ENCODE measurements around the gene ALDOC. TPM values are rescaled to one million over a fixed set of nuclear protein-coding genes. Genes with fewer than 3 reads are reported as not detected.

Gene ALDOC
- 100 to 1,000 TPM; 196 to 416 (median 291) TPM for total RNA-seq
- 100 to 1,000 TPM; 122 to 156 TPM for polyA plus RNA-seq
- long read RNA-seq, donor 1, transcript ALDOC-203 (10 exons, 1,722 nt) = minor isoform, 5 of 166 reads
- long read RNA-seq, donor 1, transcript ALDOC-201 (9 exons, 1,982 nt) = major isoform, 110 of 166 reads
- long read RNA-seq, donor 1, partial matches to known transcripts = 41 of 166 reads
- long read RNA-seq, donor 1, other reads (novel, unspliced or antisense) = 10 of 166 reads
- long read RNA-seq, donor 2, transcript ALDOC-203 (10 exons, 1,722 nt) = minor isoform, 11 of 147 reads
- long read RNA-seq, donor 2, transcript ALDOC-201 (9 exons, 1,982 nt) = major isoform, 96 of 147 reads
- long read RNA-seq, donor 2, partial matches to known transcripts = 38 of 147 reads
- long read RNA-seq, donor 2, other reads (novel, unspliced or antisense) = 2 of 147 reads
- long read RNA-seq, donor 3, transcript ALDOC-201 (9 exons, 1,982 nt) = major isoform, 97 of 133 reads
- long read RNA-seq, donor 3, transcript ALDOC-203 (10 exons, 1,722 nt) = minor isoform, 9 of 133 reads
- long read RNA-seq, donor 3, partial matches to known transcripts = 19 of 133 reads
- long read RNA-seq, donor 3, other reads (novel, unspliced or antisense) = 8 of 133 reads

- H3K36me3 ChIP-seq = peaks cover 0 to 36% (median 0%) of the 10 kb centered on the region in 9 donors
- H3K27me3 ChIP-seq = no peaks in the 10 kb centered on the region
- H3K9me3 ChIP-seq = no peaks in the 10 kb centered on the region
- H3K27ac ChIP-seq = peak within 1 kb of the TSS in 9 of 10 donors; percentile 53 to 78 (median 62)
- DNase-seq = peak; percentile 95 to 98
- no peak for TF ChIP-seq CTCF (IDR thresholded peaks at IDR 0.05)
- intact Hi-C loops (cut with DNase I) = loop anchor here in 1 of 10 donors (2.0 kb wide), 1 partner anchor 22 kb away; the partner anchor contains the start of gene SPAG5
- WGBS, 2 donors = 6 to 7% methylated on average over 24 to 25 of the region's 26 CpGs
- peak; percentile 88 to 96 (median 92) for ATAC-seq
- H3K4me1 ChIP-seq = peaks cover 5 to 47% (median 34%) of the 10 kb centered on the region in 9 donors
- peak within 1 kb of the TSS in 9 of 10 donors; percentile 14 to 56 (median 49) for H3K4me3 ChIP-seq
Measured at GRCh38 chr17:28576758-28577465, at the start of gene ALDOC. TSS of gene ALDOC (minus strand) at chr17:28576895. CDS start at chr17:28575532, 1,363 bp downstream.

- DNase-seq (no peak), ATAC-seq (peak in 6 of 8 donors; percentile 10 to 46 (median 28))
- intact Hi-C loops (cut with DNase I) = no loop called here
- TF ChIP-seq CTCF (IDR thresholded peaks at IDR 0.05) = no peak
- H3K9me3 ChIP-seq = no peaks in the 10 kb centered on the region
- peak overlapping the region in 6 of 10 donors; percentile 34 to 58 (median 54) for H3K27ac ChIP-seq
- 81 to 90% methylated on average over 2 of the region's 2 CpGs for WGBS, 2 donors
- no peak overlapping the region for H3K4me3 ChIP-seq
- H3K4me1 ChIP-seq = peaks cover 0 to 19% (median 0%) of the 10 kb centered on the region in 9 donors
- no peaks in the 10 kb centered on the region for H3K27me3 ChIP-seq
- peaks cover 4 to 100% (median 55%) of the 10 kb centered on the region in 9 donors for H3K36me3 ChIP-seq
Measured at GRCh38 chr17:28624148-28624547, 47.5 kb upstream of the ALDOC start.

GRCh38 chr17:28623696-28624095 is 47.0 kb upstream of the ALDOC start:
- TF ChIP-seq CTCF (IDR thresholded peaks at IDR 0.05) = no peak
- H3K27me3 ChIP-seq = no peaks in the 10 kb centered on the region
- no peaks in the 10 kb centered on the region for H3K9me3 ChIP-seq
- H3K27ac ChIP-seq = peak overlapping the region in 7 of 10 donors; percentile 14 to 58 (median 53)
- H3K4me1 ChIP-seq = peaks cover 0 to 19% (median 0%) of the 10 kb centered on the region in 9 donors
- intact Hi-C loops (cut with DNase I) = no loop called here
- no peak for DNase-seq
- WGBS, 2 donors = 71 to 77% methylated on average over 4 of the region's 4 CpGs
- peaks cover 5 to 100% (median 59%) of the 10 kb centered on the region in 9 donors for H3K36me3 ChIP-seq
- H3K4me3 ChIP-seq = no peak overlapping the region
- ATAC-seq = peak in 7 of 8 donors; percentile 58 to 88 (median 75)

- Histone ChIP-seq H3K4me1 (peaks cover 0 to 19% (median 0%) of the 10 kb centered on the region in 9 donors), H3K36me3 (peaks cover 5 to 100% (median 59%) of the 10 kb centered on the region in 9 donors), H3K9me3 (no peaks in the 10 kb centered on the region), H3K27ac (no peak overlapping the region), H3K4me3 (no peak overlapping the region), H3K27me3 (no peaks in the 10 kb centered on the region)
- 93 to 96% methylated on average over 3 of the region's 3 CpGs for WGBS, 2 donors
- intact Hi-C loops (cut with DNase I) = no loop called here
- no peak for TF ChIP-seq CTCF (IDR thresholded peaks at IDR 0.05)
- DNase-seq (no peak), ATAC-seq (no peak)
Measured at GRCh38 chr17:28622186-28622585, 45.5 kb upstream of the ALDOC start.
